Astrocyte (in vitro differentiated cells and primary cell): ENCODE results near the gene MASP1. TPM values are rescaled to one million over a fixed set of nuclear protein-coding genes. Genes with fewer than 3 reads are reported as not detected.

Source experiments
- DNase-seq: peaks from one replicate; pipeline ENCODE4 v3.0.0-alpha.2; 2010; ENCODE audit warnings: low read depth
- FAIRE-seq: peaks from 2 replicates; lab custom pipeline; 2011; peaks lifted over from hg19 to GRCh38; lab: Jason Lieb, UNC
- H2AFZ ChIP-seq: 2 replicates; pipeline ENCODE4 v1.6.0; 2012; ENCODE audit warnings: low read depth, low read length, inconsistent platforms
- H3K27ac ChIP-seq: 2 replicates; pipeline ENCODE4 v1.5.1; 2011; ENCODE audit warnings: low read depth, low read length, inconsistent platforms
- H3K27me3 ChIP-seq: 2 replicates; pipeline ENCODE4 v1.6.0; 2011; ENCODE audit warnings: low read length, inconsistent platforms; ENCODE audit not compliant: insufficient read depth
- H3K36me3 ChIP-seq: 2 replicates; pipeline ENCODE4 v1.5.1; 2011; ENCODE audit warnings: low read length, inconsistent platforms; ENCODE audit not compliant: insufficient read depth
- H3K4me1 ChIP-seq: 2 replicates; pipeline ENCODE4 v1.5.1; 2011; ENCODE audit warnings: low read length, inconsistent platforms; ENCODE audit not compliant: insufficient read depth
- H3K4me2 ChIP-seq: 2 replicates; pipeline ENCODE4 v1.6.0; 2012; ENCODE audit warnings: low read length, inconsistent platforms
- H3K4me3 ChIP-seq: 2 replicates; pipeline ENCODE4 v1.5.1; 2011; ENCODE audit warnings: low read depth, mild to moderate bottlenecking, low read length, inconsistent platforms; ENCODE audit not compliant: insufficient read depth
- H3K79me2 ChIP-seq: 2 replicates; pipeline ENCODE4 v1.6.0; 2012; ENCODE audit warnings: mild to moderate bottlenecking, low read length, inconsistent platforms; ENCODE audit not compliant: insufficient read depth
- H3K9ac ChIP-seq: 2 replicates; pipeline ENCODE4 v1.6.0; 2012; ENCODE audit warnings: mild to moderate bottlenecking, low read length, inconsistent platforms
- H3K9me3 ChIP-seq: 2 replicates; pipeline ENCODE4 v1.5.1; 2012; ENCODE audit warnings: low read depth, mild to moderate bottlenecking, low read length, inconsistent platforms; ENCODE audit not compliant: insufficient read depth
- H4K20me1 ChIP-seq: 2 replicates; pipeline ENCODE4 v1.6.0; 2012; ENCODE audit warnings: low read length, inconsistent platforms; ENCODE audit not compliant: insufficient read depth
- H3K27ac Mint-ChIP-seq: one replicate; pipeline ENCODE4 v1.8.0; 2021; ENCODE audit warnings: mild to moderate bottlenecking, mixed read lengths; ENCODE audit not compliant: unreplicated experiment
- H3K27me3 Mint-ChIP-seq: one replicate; pipeline ENCODE4 v1.8.0; 2021; ENCODE audit warnings: low read depth, mixed read lengths; ENCODE audit not compliant: unreplicated experiment
- H3K36me3 Mint-ChIP-seq: one replicate; pipeline ENCODE4 v1.8.0; 2021; ENCODE audit warnings: low read depth, mixed read lengths; ENCODE audit not compliant: unreplicated experiment
- H3K4me1 Mint-ChIP-seq: one replicate; pipeline ENCODE4 v1.8.0; 2021; ENCODE audit warnings: low read depth, mixed read lengths; ENCODE audit not compliant: unreplicated experiment
- H3K4me3 Mint-ChIP-seq: one replicate; pipeline ENCODE4 v1.8.0; 2021; ENCODE audit warnings: mild to moderate bottlenecking, moderate library complexity, mixed read lengths; ENCODE audit not compliant: unreplicated experiment
- H3K9me3 Mint-ChIP-seq: one replicate; pipeline ENCODE4 v1.8.0; 2021; ENCODE audit warnings: mild to moderate bottlenecking, mixed read lengths; ENCODE audit not compliant: unreplicated experiment
- CTCF ChIP-seq: IDR thresholded peaks from 2 replicates; pipeline ENCODE4 v1.5.1; 2011; ENCODE audit warnings: low read depth, mild to moderate bottlenecking, inconsistent platforms, low read length, moderate library complexity; ENCODE audit not compliant: insufficient read depth
- EZH2 ChIP-seq: IDR thresholded peaks from 2 replicates; pipeline ENCODE4 v1.6.1; 2012; ENCODE audit warnings: mild to moderate bottlenecking, low read length, inconsistent platforms; ENCODE audit not compliant: insufficient read depth
- total RNA-seq: library from RNA; stranded (reverse); gene quantifications from 2 replicates; pipeline ENCODE4 v1.2.1, GENCODE V29; 2021

The MASP1 gene
- total RNA-seq, 1 donor from 2014 or later = 0.79 TPM

GRCh38 chr3:187327845-187328244 lies 36.3 kb upstream of the MASP1 start:
- Mint-ChIP-seq H3K4me3 (no peak overlapping the region), H3K36me3 (no peaks in the 10 kb centered on the region), H3K4me1 (no peaks in the 10 kb centered on the region), H3K9me3 (no peaks in the 10 kb centered on the region), H3K27ac (no peak overlapping the region), H3K27me3 (peaks cover 9% of the 10 kb centered on the region)
- Histone ChIP-seq H3K79me2 (no peaks in the 10 kb centered on the region), H3K9ac (no peak overlapping the region), H3K36me3 (no peaks in the 10 kb centered on the region), H3K27ac (no peak overlapping the region), H4K20me1 (no peaks in the 10 kb centered on the region), H3K4me3 (no peak overlapping the region), H3K9me3 (no peaks in the 10 kb centered on the region), H3K4me1 (no peaks in the 10 kb centered on the region), H2AFZ (no peak overlapping the region), H3K4me2 (no peak overlapping the region), H3K27me3 (peaks cover 9% of the 10 kb centered on the region)
- no peak for TF ChIP-seq EZH2
- TF ChIP-seq CTCF = no peak
- DNase-seq (no peak), FAIRE-seq (no peak)

GRCh38 chr3:187325632-187326031 lies 34.1 kb upstream of the MASP1 start:
- no peaks in the 10 kb centered on the region for H3K4me1 Mint-ChIP-seq
- no peak for FAIRE-seq

More at GRCh38 chr3:187325632-187326031, 34.1 kb upstream of the MASP1 start:
- no peaks in the 10 kb centered on the region for H3K79me2 ChIP-seq
- H3K4me2 ChIP-seq = no peak overlapping the region
- TF ChIP-seq EZH2 (no peak), CTCF (no peak)
- no peaks in the 10 kb centered on the region for H3K36me3 ChIP-seq
- no peak overlapping the region for H3K27ac ChIP-seq
- no peaks in the 10 kb centered on the region for H3K9me3 ChIP-seq
- H3K9ac ChIP-seq = no peak overlapping the region
- H4K20me1 ChIP-seq = no peaks in the 10 kb centered on the region
- no peak overlapping the region for H3K4me3 ChIP-seq
- H3K27ac Mint-ChIP-seq = no peak overlapping the region
- no peak for DNase-seq
- H3K4me1 ChIP-seq = no peaks in the 10 kb centered on the region
- no peak overlapping the region for H3K4me3 Mint-ChIP-seq
- no peaks in the 10 kb centered on the region for H3K36me3 Mint-ChIP-seq
- H3K9me3 Mint-ChIP-seq = no peaks in the 10 kb centered on the region
- peaks cover 11% of the 10 kb centered on the region for H3K27me3 ChIP-seq
- H3K27me3 Mint-ChIP-seq = no peaks in the 10 kb centered on the region
- no peak overlapping the region for H2AFZ ChIP-seq
